ENCODE results near the gene SCAMP5. TPM values are rescaled to one million over a fixed set of nuclear protein-coding genes. Genes with fewer than 3 reads are reported as not detected.

The SCAMP5 gene
- total and polyA plus RNA-seq, 2 of the 13 experiments (the other 11 are each of a cell fraction or from before 2014, with no cell fraction given), result 34.3 to 49.0 TPM

DNA sequence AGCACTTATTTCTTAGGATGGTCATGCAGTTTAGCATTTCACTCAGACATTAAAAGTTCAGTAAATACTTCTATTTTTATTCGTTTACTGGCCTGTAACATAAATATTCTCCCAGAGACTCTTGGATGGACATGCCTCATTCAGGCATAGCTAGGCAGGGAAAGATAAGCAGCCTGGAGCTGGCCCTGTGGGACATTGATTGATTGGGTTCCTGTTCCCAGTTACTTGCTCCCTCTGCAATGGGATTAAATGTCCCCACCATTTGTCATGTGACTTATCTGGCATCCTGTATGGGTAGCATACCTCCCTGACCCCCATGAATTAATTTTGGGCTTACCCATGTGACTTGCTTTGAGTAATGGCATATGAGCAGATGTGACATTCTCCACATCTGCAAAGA is 2.7 kb upstream of the SCAMP5 start (continued):
- TF ChIP-seq ZNF446 (CRISPR knock-in tag; IDR thresholded peaks at IDR 0.05), result no peak
- TF ChIP-seq, protein P1, sequence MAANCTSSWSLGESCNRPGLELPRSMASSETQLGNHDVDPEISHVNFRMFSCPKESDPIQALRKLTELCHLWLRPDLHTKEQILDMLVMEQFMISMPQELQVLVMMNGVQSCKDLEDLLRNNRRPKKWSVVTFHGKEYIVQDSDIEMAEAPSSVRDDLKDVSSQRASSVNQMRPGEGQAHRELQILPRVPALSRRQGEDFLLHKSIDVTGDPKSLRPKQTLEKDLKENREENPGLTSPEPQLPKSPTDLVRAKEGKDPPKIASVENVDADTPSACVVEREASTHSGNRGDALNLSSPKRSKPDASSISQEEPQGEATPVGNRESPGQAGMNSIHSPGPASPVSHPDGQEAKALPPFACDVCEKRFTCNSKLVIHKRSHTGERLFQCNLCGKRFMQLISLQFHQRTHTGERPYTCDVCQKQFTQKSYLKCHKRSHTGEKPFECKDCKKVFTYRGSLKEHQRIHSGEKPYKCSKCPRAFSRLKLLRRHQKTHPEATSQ (CRISPR knock-in tag; IDR thresholded peaks at IDR 0.05; ENCODE audit: borderline replicate concordance), result no peak
- TF ChIP-seq ZNF180 (CRISPR knock-in tag; IDR thresholded peaks at IDR 0.05; ENCODE audit: borderline replicate concordance, low read depth), result no peak
- TF ChIP-seq, protein P2, sequence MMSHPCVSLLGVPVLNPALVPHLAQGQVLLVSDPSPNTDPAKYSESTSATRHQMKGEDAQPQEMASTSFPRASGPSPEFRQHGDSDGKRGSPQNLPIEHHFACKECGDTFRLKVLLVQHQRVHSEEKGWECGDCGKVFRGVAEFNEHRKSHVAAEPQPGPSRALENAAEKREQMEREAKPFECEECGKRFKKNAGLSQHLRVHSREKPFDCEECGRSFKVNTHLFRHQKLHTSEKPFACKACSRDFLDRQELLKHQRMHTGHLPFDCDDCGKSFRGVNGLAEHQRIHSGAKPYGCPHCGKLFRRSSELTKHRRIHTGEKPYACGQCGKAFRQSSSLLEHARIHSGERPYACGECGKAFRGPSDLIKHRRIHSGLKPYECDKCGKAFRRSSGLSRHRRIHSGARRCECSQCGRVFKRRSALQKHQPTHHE (CRISPR knock-in tag; IDR thresholded peaks at IDR 0.05; ENCODE audit: borderline replicate concordance), result no peak
- TF ChIP-seq, protein P3, sequence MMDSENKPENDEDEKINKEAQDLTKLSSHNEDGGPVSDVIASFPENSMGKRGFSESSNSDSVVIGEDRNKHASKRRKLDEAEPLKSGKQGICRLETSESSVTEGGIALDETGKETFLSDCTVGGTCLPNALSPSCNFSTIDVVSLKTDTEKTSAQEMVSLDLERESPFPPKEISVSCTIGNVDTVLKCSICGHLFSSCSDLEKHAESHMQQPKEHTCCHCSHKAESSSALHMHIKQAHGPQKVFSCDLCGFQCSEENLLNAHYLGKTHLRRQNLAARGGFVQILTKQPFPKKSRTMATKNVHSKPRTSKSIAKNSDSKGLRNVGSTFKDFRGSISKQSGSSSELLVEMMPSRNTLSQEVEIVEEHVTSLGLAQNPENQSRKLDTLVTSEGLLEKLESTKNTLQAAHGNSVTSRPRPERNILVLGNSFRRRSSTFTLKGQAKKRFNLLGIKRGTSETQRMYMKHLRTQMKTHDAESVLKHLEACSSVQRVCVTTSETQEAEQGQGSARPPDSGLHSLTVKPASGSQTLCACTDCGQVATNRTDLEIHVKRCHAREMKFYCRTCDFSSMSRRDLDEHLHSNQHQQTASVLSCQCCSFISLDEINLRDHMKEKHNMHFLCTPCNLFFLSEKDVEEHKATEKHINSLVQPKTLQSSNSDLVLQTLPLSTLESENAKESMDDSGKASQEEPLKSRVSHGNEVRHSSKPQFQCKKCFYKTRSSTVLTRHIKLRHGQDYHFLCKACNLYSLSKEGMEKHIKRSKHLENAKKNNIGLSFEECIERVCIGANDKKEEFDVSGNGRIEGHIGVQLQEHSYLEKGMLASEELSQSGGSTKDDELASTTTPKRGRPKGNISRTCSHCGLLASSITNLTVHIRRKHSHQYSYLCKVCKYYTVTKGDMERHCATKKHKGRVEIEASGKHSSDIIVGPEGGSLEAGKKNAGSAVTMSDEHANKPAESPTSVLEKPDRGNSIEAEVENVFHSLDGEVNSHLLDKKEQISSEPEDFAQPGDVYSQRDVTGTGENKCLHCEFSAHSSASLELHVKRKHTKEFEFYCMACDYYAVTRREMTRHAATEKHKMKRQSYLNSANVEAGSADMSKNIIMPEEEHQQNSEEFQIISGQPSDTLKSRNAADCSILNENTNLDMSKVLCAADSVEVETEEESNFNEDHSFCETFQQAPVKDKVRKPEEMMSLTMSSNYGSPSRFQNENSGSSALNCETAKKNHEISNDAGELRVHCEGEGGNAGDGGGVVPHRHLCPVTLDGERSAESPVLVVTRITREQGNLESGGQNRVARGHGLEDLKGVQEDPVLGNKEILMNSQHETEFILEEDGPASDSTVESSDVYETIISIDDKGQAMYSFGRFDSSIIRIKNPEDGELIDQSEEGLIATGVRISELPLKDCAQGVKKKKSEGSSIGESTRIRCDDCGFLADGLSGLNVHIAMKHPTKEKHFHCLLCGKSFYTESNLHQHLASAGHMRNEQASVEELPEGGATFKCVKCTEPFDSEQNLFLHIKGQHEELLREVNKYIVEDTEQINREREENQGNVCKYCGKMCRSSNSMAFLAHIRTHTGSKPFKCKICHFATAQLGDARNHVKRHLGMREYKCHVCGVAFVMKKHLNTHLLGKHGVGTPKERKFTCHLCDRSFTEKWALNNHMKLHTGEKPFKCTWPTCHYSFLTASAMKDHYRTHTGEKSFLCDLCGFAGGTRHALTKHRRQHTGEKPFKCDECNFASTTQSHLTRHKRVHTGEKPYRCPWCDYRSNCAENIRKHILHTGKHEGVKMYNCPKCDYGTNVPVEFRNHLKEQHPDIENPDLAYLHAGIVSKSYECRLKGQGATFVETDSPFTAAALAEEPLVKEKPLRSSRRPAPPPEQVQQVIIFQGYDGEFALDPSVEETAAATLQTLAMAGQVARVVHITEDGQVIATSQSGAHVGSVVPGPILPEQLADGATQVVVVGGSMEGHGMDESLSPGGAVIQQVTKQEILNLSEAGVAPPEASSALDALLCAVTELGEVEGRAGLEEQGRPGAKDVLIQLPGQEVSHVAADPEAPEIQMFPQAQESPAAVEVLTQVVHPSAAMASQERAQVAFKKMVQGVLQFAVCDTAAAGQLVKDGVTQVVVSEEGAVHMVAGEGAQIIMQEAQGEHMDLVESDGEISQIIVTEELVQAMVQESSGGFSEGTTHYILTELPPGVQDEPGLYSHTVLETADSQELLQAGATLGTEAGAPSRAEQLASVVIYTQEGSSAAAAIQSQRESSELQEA (CRISPR knock-in tag; IDR thresholded peaks at IDR 0.05; ENCODE audit: not compliant biosample characterization), result no peak
- TF ChIP-seq, protein P4, sequence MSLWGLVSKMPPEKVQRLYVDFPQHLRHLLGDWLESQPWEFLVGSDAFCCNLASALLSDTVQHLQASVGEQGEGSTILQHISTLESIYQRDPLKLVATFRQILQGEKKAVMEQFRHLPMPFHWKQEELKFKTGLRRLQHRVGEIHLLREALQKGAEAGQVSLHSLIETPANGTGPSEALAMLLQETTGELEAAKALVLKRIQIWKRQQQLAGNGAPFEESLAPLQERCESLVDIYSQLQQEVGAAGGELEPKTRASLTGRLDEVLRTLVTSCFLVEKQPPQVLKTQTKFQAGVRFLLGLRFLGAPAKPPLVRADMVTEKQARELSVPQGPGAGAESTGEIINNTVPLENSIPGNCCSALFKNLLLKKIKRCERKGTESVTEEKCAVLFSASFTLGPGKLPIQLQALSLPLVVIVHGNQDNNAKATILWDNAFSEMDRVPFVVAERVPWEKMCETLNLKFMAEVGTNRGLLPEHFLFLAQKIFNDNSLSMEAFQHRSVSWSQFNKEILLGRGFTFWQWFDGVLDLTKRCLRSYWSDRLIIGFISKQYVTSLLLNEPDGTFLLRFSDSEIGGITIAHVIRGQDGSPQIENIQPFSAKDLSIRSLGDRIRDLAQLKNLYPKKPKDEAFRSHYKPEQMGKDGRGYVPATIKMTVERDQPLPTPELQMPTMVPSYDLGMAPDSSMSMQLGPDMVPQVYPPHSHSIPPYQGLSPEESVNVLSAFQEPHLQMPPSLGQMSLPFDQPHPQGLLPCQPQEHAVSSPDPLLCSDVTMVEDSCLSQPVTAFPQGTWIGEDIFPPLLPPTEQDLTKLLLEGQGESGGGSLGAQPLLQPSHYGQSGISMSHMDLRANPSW (CRISPR knock-in tag; IDR thresholded peaks at IDR 0.05; ENCODE audit: borderline replicate concordance), result no peak
- no peak for TF ChIP-seq ZSCAN29 (CRISPR knock-in tag; conservative IDR thresholded peaks at IDR 0.05)
- no peak for TF ChIP-seq ZNF432 (CRISPR knock-in tag; IDR thresholded peaks at IDR 0.05; ENCODE audit: borderline replicate concordance)
- TF ChIP-seq, protein P5, sequence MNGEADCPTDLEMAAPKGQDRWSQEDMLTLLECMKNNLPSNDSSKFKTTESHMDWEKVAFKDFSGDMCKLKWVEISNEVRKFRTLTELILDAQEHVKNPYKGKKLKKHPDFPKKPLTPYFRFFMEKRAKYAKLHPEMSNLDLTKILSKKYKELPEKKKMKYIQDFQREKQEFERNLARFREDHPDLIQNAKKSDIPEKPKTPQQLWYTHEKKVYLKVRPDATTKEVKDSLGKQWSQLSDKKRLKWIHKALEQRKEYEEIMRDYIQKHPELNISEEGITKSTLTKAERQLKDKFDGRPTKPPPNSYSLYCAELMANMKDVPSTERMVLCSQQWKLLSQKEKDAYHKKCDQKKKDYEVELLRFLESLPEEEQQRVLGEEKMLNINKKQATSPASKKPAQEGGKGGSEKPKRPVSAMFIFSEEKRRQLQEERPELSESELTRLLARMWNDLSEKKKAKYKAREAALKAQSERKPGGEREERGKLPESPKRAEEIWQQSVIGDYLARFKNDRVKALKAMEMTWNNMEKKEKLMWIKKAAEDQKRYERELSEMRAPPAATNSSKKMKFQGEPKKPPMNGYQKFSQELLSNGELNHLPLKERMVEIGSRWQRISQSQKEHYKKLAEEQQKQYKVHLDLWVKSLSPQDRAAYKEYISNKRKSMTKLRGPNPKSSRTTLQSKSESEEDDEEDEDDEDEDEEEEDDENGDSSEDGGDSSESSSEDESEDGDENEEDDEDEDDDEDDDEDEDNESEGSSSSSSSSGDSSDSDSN (CRISPR knock-in tag; IDR thresholded peaks at IDR 0.05), result no peak
- TF ChIP-seq ZNF263 (CRISPR knock-in tag; IDR thresholded peaks at IDR 0.05), result no peak
- TF ChIP-seq ZNF747 (CRISPR knock-in tag; IDR thresholded peaks at IDR 0.05; ENCODE audit: borderline replicate concordance), result no peak

All from HepG2 (cell line).